GM13976 (cell line): ENCODE results near the gene KCNMA1.

Source experiments
- DNase-seq: peaks from one replicate; pipeline ENCODE4 v3.0.0; 2012; ENCODE audit warnings: low spot score
- in situ Hi-C: fragments of 300-500 bp; cut with MboI; formaldehyde crosslinking; loops from one replicate; pipeline ENCODE4 v1.12.0; 2022; ENCODE audit warnings: low sequenced_read_pairs, mixed read lengths, inconsistent platforms; ENCODE audit not compliant: unreplicated experiment
- TF ChIP-seq, protein P1 (sequence below): IDR thresholded peaks from 2 replicates; pipeline ENCODE4 v1.5.1; 2012; ENCODE audit warnings: borderline replicate concordance, mild to moderate bottlenecking; ENCODE audit not compliant: insufficient read depth; ENCODE audit errors: extremely low read depth, missing control alignments, control extremely low read depth

KCNMA1 gene

DNA sequence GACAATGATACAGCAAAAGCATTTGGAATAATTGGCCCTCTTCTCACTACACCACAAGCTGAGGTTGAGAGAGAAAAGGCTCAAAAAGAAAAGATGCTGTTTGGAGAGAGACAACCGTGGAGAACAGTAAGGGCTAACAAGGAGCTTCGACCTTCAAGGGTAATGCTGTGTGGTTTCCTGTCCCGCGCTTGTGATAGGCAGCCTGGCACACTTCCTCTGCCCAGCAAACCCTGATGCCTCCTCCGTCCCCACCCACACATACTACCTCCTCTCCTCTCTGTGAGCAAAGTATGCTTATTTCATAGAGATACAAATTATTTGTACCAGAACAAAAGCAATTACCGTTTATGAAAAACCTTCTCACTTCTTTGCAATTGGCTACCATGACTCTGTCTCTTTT is 755.4 kb downstream of the KCNMA1 start:
- TF ChIP-seq, protein P1, sequence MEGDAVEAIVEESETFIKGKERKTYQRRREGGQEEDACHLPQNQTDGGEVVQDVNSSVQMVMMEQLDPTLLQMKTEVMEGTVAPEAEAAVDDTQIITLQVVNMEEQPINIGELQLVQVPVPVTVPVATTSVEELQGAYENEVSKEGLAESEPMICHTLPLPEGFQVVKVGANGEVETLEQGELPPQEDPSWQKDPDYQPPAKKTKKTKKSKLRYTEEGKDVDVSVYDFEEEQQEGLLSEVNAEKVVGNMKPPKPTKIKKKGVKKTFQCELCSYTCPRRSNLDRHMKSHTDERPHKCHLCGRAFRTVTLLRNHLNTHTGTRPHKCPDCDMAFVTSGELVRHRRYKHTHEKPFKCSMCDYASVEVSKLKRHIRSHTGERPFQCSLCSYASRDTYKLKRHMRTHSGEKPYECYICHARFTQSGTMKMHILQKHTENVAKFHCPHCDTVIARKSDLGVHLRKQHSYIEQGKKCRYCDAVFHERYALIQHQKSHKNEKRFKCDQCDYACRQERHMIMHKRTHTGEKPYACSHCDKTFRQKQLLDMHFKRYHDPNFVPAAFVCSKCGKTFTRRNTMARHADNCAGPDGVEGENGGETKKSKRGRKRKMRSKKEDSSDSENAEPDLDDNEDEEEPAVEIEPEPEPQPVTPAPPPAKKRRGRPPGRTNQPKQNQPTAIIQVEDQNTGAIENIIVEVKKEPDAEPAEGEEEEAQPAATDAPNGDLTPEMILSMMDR = no peak
- in situ Hi-C loops = no loop called here
- DNase-seq = no peak

DNA sequence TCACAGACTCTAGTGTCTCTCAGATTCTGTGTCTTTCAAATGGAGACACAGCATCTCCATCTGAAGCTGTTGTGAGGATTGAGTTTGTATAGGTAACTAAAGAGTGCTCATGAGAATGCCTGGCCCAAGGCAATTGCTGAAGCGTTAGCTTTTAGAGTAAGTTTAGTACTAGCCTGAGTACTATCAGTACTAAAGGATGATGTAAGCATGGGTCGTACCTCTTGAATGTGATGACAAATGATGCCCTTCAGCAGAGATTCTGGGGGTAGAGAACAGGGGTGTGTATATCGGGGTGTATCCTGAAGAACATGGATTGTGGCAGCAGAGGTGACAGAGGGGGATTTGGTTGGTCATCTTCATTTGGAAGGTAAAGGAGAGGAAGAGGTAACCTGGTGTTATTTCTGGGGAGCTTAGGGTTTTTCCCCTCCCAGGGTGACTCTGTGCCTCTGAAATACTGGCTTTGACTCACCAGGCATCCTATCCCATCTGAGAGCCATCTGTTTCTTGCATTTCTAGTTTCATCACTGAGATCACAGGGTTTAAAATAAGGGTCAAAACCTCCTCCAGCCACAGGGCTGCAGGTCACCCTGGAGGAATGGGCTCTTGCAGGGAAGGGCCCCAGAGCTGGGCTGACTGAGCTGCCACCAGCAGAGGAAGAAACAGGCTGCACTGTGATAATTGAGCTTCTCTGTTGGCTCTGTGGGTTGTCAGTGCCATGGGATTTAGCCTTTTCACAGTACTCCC is 756.0 kb downstream of the KCNMA1 start:
- TF ChIP-seq, protein P1 = no peak
- in situ Hi-C loops = no loop called here
- DNase-seq = no peak

DNA sequence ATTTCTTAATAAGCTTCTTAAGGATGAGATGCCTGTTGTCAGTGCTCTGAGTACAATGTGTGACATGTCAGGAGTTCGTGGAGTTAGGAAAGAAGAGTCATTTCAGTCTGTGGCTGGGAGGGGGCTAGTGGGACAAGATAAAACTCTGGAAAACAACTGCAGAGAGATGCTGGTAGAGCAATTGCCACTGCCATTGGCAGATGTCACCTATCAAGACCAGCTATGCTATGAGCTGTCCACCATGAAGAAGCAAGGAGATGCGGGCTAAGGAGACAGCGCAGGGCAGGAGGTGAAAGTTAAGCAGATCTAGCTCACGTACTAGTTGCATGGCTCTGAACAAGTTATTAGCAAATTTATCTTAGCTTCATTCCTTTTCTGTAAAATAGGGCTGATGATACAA is 756.7 kb downstream of the KCNMA1 start:
- no peak for DNase-seq
- TF ChIP-seq, protein P1 = no peak
- in situ Hi-C loops = no loop called here

DNA sequence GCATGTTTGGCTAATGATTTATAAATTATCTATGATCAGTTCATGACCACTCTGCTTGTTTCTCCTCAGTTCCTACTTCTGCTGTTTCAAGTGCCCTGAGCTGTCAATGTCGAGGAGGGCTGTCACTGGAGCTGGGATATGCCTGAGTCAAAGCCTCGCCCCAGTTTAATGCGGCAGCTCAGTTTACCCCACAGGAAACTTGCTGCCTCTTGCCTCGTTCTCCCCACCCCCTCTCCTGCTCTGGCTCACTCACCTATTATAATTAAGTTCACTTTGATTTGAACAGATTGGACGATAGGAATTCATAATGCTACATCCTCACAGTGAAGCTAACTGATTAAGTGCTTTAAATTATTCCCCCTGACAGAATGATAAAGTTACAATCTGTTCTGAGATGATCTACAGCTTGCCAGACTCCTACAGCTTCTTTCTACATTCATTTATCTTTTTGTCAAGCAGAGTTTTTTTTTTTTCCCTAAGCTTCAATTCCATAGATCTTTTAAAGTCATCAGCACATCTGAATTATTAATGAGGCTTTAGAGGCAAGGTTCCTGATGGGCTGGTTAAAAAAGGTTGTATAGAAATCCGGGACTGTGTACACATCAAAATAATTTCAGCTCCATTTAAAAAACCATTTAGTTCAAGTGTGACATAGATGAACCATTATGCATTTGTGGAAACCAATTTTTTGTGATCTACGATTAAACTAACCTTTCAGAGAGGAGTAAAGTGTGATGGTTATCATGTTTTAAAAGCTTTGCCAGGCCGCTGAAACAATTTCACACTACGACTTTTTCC is 758.3 kb downstream of the KCNMA1 start:
- DNase-seq = no peak
- TF ChIP-seq, protein P1 = no peak
- in situ Hi-C loops = no loop called here

DNA sequence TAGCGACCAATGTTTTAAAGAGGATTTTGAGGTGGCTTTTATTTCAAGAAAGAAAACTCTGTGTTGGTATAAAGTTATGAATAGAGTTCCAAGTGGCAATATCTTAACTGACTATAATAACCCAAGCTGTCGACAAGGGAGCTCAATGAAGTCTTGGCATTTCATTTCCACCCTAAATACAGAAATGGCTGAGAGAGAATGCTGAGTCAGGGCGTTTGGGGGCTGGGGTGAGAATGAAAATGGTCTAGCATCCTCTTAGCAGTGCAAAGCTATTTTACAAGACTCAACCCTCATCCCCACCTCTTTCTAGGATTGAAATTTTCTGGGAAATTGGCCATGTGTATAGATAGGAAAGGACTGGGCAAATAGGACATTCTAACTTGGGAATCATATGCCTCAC is 759.1 kb downstream of the KCNMA1 start:
- TF ChIP-seq, protein P1 = no peak
- DNase-seq = no peak
- in situ Hi-C loops = no loop called here

DNA sequence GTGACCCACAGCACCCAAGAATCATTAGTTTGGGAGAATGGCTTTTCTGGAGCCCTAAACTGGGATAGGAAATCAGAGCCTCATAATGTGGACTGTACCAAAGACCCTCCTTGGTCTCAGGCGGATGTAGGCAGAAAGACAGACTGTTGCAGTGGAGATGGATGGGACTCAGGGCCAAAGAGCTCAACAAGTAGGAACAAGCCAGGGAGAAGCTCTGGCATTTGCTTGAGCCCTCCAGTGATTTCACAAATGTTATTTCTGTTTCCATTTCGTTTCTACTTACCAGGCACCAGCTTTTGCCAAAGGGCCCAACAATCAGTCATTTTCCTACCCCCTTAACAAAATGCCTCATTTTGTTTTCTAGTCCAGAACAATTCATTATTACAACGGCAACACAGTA is 762.7 kb downstream of the KCNMA1 start:
- DNase-seq = no peak
- in situ Hi-C loops = no loop called here
- TF ChIP-seq, protein P1 = no peak
